ENCODE data around the gene CELF1.

- TF ChIP-seq SPI1 (IDR thresholded peaks at IDR 0.05; ENCODE audit: borderline replicate concordance, insufficient read depth, low read depth, low read length) = no peak
- TF ChIP-seq PBX3 (IDR thresholded peaks at IDR 0.05; ENCODE audit: insufficient replicate concordance, low read depth, low read length) = no peak
- TF ChIP-seq RCOR1 (conservative IDR thresholded peaks at IDR 0.05; ENCODE audit: low read depth, low read length) = no peak
- no peak for TF ChIP-seq CTCF (IDR thresholded peaks at IDR 0.05 in 2 of 3, conservative IDR thresholded peaks at IDR 0.05 in 1 of 3; ENCODE audit: control insufficient read depth in 2 of 3, extremely low read depth in 1 of 3, insufficient read depth in 1 of 3, low read depth in 3 of 3, low read length in 3 of 3)
- TF ChIP-seq BRCA1 (IDR thresholded peaks at IDR 0.05; ENCODE audit: low read depth, low read length) = no peak
- TF ChIP-seq ASH2L (IDR thresholded peaks at IDR 0.05; ENCODE audit: borderline replicate concordance, low read depth) = no peak
Observed at GRCh38 chr11:47442514-47442913, 110.4 kb downstream of the CELF1 start.
